Activated naive CD4-positive, alpha-beta T cell treated with anti-CD3 and anti-CD28 coated beads for 36 hours (primary cell): ENCODE data around the gene SREBF2. TPM values are rescaled to one million over a fixed set of nuclear protein-coding genes. Genes with fewer than 3 reads are reported as not detected.
A peak's percentile ranks its signal among the peaks of the same experiment; 100 is the strongest.

Experiments used
- CTCF ChIA-PET: fragments of 350-600 bp; sonication (Branson Sonifier 250); formaldehyde crosslinking; loops from one replicate; lab custom pipeline; 2021; ENCODE audit warnings: antibody characterized with exemption; lab: Charles Lee
- DNase-seq: peaks from one replicate; pipeline ENCODE4 v3.0.0-alpha.2; 2020
- H3K27ac Mint-ChIP-seq: one replicate; pipeline ENCODE4 v1.8.0; 2021; ENCODE audit warnings: mild to moderate bottlenecking, mixed read lengths
- H3K27me3 Mint-ChIP-seq: one replicate; pipeline ENCODE4 v1.8.0; 2021; ENCODE audit warnings: low read depth, mixed read lengths
- H3K36me3 Mint-ChIP-seq: one replicate; pipeline ENCODE4 v1.8.0; 2021; ENCODE audit warnings: low read depth, mixed read lengths
- H3K4me1 Mint-ChIP-seq: one replicate; pipeline ENCODE4 v1.8.0; 2021; ENCODE audit warnings: low read depth, mixed read lengths
- H3K4me3 Mint-ChIP-seq: one replicate; pipeline ENCODE4 v1.8.0; 2021; ENCODE audit warnings: mild to moderate bottlenecking, moderate library complexity, mixed read lengths
- H3K9me3 Mint-ChIP-seq: one replicate; pipeline ENCODE4 v1.8.0; 2021; ENCODE audit warnings: mixed read lengths
- intact Hi-C: fragments of 100-400 bp; cut with micrococcal nuclease; formaldehyde crosslinking; loops from one replicate; pipeline ENCODE4 v1.15.1; 2023
- total RNA-seq, 2 experiments: library from RNA; stranded (reverse); gene quantifications; one replicate each; pipeline ENCODE4 v1.2.3, GENCODE V29; 2021

The SREBF2 gene
- total RNA-seq, 2 experiments from 2014 or later: 143 to 147 TPM

- Mint-ChIP-seq H3K27ac (no peak overlapping the region), H3K9me3 (no peaks in the 10 kb centered on the region), H3K4me1 (peaks cover 26% of the 10 kb centered on the region), H3K27me3 (peaks cover 47% of the 10 kb centered on the region), H3K4me3 (no peak overlapping the region), H3K36me3 (no peaks in the 10 kb centered on the region)
- no peak for DNase-seq
- CTCF ChIA-PET: no interaction called here
- intact Hi-C loops: no loop called here
These were observed 81.7 kb downstream of the SREBF2 start for GRCh38 chr22:41914611-41915034.

GRCh38 chr22:41915035-41915785 lies 82.3 kb downstream of the SREBF2 start, which contains the start of gene SHISA8:
TSS of gene SHISA8 (minus strand) at chr22:41915074. CDS start at chr22:41914667, 407 bp downstream.
- peaks cover 47% of the 10 kb centered on the region for H3K27me3 Mint-ChIP-seq
- no peaks in the 10 kb centered on the region for H3K9me3 Mint-ChIP-seq
- H3K4me3 Mint-ChIP-seq: peak within 1 kb of the TSS; percentile 29
- peak; percentile 73 for DNase-seq
- peaks cover 26% of the 10 kb centered on the region for H3K4me1 Mint-ChIP-seq
- CTCF ChIA-PET: interaction anchor here (0.9 kb wide), 1 partner anchor 10 kb away, joined by 3 read pairs; no protein-coding TSS in a partner anchor
- no peaks in the 10 kb centered on the region for H3K36me3 Mint-ChIP-seq
- intact Hi-C loops: no loop called here
- H3K27ac Mint-ChIP-seq: no peak within 1 kb of the TSS

GRCh38 chr22:41915786-41916493 lies 83.0 kb downstream of the SREBF2 start:
- Mint-ChIP-seq H3K9me3 (no peaks in the 10 kb centered on the region), H3K4me1 (peaks cover 26% of the 10 kb centered on the region), H3K36me3 (no peaks in the 10 kb centered on the region), H3K27ac (no peak overlapping the region), H3K4me3 (peak overlapping the region; percentile 29), H3K27me3 (peaks cover 45% of the 10 kb centered on the region)
- no peak for DNase-seq
- intact Hi-C loops: no loop called here
- CTCF ChIA-PET: interaction anchor here (0.7 to 1.0 kb wide), 3 partner anchors 10 to 218 kb away, joined by 3 to 4 read pairs (median 3); no protein-coding TSS in a partner anchor

GRCh38 chr22:41916745-41917358 lies 83.9 kb downstream of the SREBF2 start:
- no peak overlapping the region for H3K27ac Mint-ChIP-seq
- no peak for DNase-seq
- peaks cover 21% of the 10 kb centered on the region for H3K4me1 Mint-ChIP-seq
- H3K36me3 Mint-ChIP-seq: no peaks in the 10 kb centered on the region
- no peak overlapping the region for H3K4me3 Mint-ChIP-seq
- peaks cover 38% of the 10 kb centered on the region for H3K27me3 Mint-ChIP-seq
- intact Hi-C loops: no loop called here
- CTCF ChIA-PET: interaction anchor here (0.7 to 1.5 kb wide), 4 partner anchors 9 to 219 kb away, joined by 3 to 4 read pairs (median 4); no protein-coding TSS in a partner anchor
- H3K9me3 Mint-ChIP-seq: no peaks in the 10 kb centered on the region

GRCh38 chr22:41917375-41917902 lies 84.5 kb downstream of the SREBF2 start:
- Mint-ChIP-seq H3K36me3 (no peaks in the 10 kb centered on the region), H3K4me3 (no peak overlapping the region), H3K27ac (no peak overlapping the region), H3K4me1 (peaks cover 21% of the 10 kb centered on the region), H3K9me3 (no peaks in the 10 kb centered on the region), H3K27me3 (peaks cover 32% of the 10 kb centered on the region)
- intact Hi-C loops: no loop called here
- no peak for DNase-seq
- CTCF ChIA-PET: interaction anchor here (1.0 to 1.5 kb wide), 3 partner anchors 8 to 220 kb away, joined by 3 to 4 read pairs (median 4); no protein-coding TSS in a partner anchor

- peaks cover 19% of the 10 kb centered on the region for H3K4me1 Mint-ChIP-seq
- DNase-seq: peak; percentile 63
- CTCF ChIA-PET: interaction anchor here (1.5 kb wide), 1 partner anchor 95 kb away, joined by 4 read pairs; no protein-coding TSS in a partner anchor
- peak overlapping the region; percentile 32 for H3K4me3 Mint-ChIP-seq
- peaks cover 25% of the 10 kb centered on the region for H3K27me3 Mint-ChIP-seq
- no peaks in the 10 kb centered on the region for H3K36me3 Mint-ChIP-seq
- no peak overlapping the region for H3K27ac Mint-ChIP-seq
- no peaks in the 10 kb centered on the region for H3K9me3 Mint-ChIP-seq
- intact Hi-C loops: loop anchor here (2.0 kb wide), 1 partner anchor 41 kb away; no protein-coding TSS in a partner anchor
These were observed 85.2 kb downstream of the SREBF2 start for GRCh38 chr22:41917903-41918791.

GRCh38 chr22:41919357-41920224 lies 86.7 kb downstream of the SREBF2 start:
- H3K4me3 Mint-ChIP-seq: peak overlapping the region; percentile 56
- CTCF ChIA-PET: no interaction called here
- intact Hi-C loops: loop anchor here (1.0 to 2.0 kb wide), 2 partner anchors 21 to 43 kb away; no protein-coding TSS in a partner anchor
- peak; percentile 62 for DNase-seq
- H3K4me1 Mint-ChIP-seq: peaks cover 17% of the 10 kb centered on the region
- H3K27me3 Mint-ChIP-seq: peaks cover 21% of the 10 kb centered on the region
- H3K9me3 Mint-ChIP-seq: no peaks in the 10 kb centered on the region
- H3K36me3 Mint-ChIP-seq: no peaks in the 10 kb centered on the region
- H3K27ac Mint-ChIP-seq: no peak overlapping the region

- Mint-ChIP-seq H3K36me3 (peaks cover 3% of the 10 kb centered on the region), H3K4me3 (no peak overlapping the region), H3K4me1 (peaks cover 21% of the 10 kb centered on the region), H3K27ac (no peak overlapping the region), H3K27me3 (peaks cover 19% of the 10 kb centered on the region), H3K9me3 (no peaks in the 10 kb centered on the region)
- intact Hi-C loops: no loop called here
- no peak for DNase-seq
- CTCF ChIA-PET: no interaction called here
These were observed 87.5 kb downstream of the SREBF2 start for GRCh38 chr22:41920271-41920976.

- Mint-ChIP-seq H3K27ac (no peak overlapping the region), H3K4me3 (no peak overlapping the region), H3K36me3 (peaks cover 3% of the 10 kb centered on the region), H3K9me3 (no peaks in the 10 kb centered on the region), H3K4me1 (peaks cover 24% of the 10 kb centered on the region), H3K27me3 (peaks cover 9% of the 10 kb centered on the region)
- no peak for DNase-seq
- intact Hi-C loops: no loop called here
- CTCF ChIA-PET: no interaction called here
These were observed 89.4 kb downstream of the SREBF2 start for GRCh38 chr22:41922328-41922727.

GRCh38 chr22:41922940-41923594 lies 90.2 kb downstream of the SREBF2 start:
- peaks cover 8% of the 10 kb centered on the region for H3K27me3 Mint-ChIP-seq
- DNase-seq: no peak
- intact Hi-C loops: no loop called here
- CTCF ChIA-PET: no interaction called here
- no peaks in the 10 kb centered on the region for H3K9me3 Mint-ChIP-seq
- H3K4me1 Mint-ChIP-seq: peaks cover 27% of the 10 kb centered on the region
- H3K4me3 Mint-ChIP-seq: no peak overlapping the region
- H3K27ac Mint-ChIP-seq: no peak overlapping the region
- H3K36me3 Mint-ChIP-seq: peaks cover 3% of the 10 kb centered on the region
